ENCODE data around the gene SAMD4B.

DNA sequence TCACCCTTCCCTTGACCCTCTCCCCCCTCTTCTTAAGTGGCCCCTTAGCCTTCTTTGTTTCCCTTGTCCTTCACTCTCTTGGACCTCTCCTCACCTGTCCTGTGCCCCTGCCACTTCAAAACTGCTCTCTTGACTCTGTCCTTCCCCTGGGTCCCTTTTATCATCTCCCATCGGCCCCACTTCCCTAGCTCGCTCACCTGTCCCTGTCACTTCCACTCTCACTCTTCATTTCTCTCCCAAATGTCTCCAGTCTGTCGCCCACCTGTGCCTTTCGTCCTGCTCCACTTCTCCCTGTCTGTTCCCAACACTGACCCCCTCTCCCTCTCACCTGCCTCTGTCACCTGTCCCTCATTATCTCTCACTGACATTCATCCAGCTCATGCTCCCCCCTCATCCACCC is 45.3 kb upstream of the SAMD4B start:
- TF ChIP-seq, protein P1, sequence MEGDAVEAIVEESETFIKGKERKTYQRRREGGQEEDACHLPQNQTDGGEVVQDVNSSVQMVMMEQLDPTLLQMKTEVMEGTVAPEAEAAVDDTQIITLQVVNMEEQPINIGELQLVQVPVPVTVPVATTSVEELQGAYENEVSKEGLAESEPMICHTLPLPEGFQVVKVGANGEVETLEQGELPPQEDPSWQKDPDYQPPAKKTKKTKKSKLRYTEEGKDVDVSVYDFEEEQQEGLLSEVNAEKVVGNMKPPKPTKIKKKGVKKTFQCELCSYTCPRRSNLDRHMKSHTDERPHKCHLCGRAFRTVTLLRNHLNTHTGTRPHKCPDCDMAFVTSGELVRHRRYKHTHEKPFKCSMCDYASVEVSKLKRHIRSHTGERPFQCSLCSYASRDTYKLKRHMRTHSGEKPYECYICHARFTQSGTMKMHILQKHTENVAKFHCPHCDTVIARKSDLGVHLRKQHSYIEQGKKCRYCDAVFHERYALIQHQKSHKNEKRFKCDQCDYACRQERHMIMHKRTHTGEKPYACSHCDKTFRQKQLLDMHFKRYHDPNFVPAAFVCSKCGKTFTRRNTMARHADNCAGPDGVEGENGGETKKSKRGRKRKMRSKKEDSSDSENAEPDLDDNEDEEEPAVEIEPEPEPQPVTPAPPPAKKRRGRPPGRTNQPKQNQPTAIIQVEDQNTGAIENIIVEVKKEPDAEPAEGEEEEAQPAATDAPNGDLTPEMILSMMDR (conservative IDR thresholded peaks at IDR 0.05 in 1 of 2, IDR thresholded peaks at IDR 0.05 in 1 of 2; ENCODE audit: low read depth in 1 of 2, low read length in 2 of 2): no peak
- TF ChIP-seq EZH2 (IDR thresholded peaks at IDR 0.05; ENCODE audit: low read length, missing control alignments): no peak

Measured in fibroblast of lung (primary cell).